ENCODE measurements around the gene KLC3. TPM values are rescaled to one million over a fixed set of nuclear protein-coding genes. Genes with fewer than 3 reads are reported as not detected.

Gene KLC3
- total RNA-seq, 6 experiments from 2014 or later: 0.22 to 0.26 TPM; not detected in 4

DNA sequence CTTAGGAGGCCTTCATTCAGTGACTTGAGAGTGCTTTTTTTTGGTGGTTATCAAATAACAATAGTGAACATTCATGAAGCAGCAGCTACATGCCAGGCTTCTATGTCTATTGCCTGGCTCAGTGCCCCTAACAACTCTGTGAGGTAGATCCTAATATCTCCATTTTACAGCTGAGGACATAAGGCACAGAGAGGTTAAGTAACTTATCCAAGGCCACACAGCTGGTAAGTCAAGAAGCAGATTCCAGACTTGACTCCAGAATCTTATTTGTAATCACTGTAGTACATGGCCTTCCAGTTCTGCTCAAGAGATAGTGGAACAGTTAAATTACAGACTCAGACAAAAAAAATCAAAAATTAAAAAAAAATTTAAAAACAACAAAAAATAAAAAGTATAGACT, 44.7 kb upstream of the KLC3 start:
- H3K27me3 ChIP-seq: no peaks in the 10 kb centered on the region
- DNase-seq (no peak), ATAC-seq (no peak)
- TF ChIP-seq, protein P1, sequence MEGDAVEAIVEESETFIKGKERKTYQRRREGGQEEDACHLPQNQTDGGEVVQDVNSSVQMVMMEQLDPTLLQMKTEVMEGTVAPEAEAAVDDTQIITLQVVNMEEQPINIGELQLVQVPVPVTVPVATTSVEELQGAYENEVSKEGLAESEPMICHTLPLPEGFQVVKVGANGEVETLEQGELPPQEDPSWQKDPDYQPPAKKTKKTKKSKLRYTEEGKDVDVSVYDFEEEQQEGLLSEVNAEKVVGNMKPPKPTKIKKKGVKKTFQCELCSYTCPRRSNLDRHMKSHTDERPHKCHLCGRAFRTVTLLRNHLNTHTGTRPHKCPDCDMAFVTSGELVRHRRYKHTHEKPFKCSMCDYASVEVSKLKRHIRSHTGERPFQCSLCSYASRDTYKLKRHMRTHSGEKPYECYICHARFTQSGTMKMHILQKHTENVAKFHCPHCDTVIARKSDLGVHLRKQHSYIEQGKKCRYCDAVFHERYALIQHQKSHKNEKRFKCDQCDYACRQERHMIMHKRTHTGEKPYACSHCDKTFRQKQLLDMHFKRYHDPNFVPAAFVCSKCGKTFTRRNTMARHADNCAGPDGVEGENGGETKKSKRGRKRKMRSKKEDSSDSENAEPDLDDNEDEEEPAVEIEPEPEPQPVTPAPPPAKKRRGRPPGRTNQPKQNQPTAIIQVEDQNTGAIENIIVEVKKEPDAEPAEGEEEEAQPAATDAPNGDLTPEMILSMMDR (IDR thresholded peaks at IDR 0.05): no peak
- TF ChIP-seq POLR2A (IDR thresholded peaks at IDR 0.05): no peak
- no peak overlapping the region for H3K27ac ChIP-seq
- H3K4me3 ChIP-seq: no peak overlapping the region
- no peaks in the 10 kb centered on the region for H3K36me3 ChIP-seq
- peaks cover 0 to 55% (median 25%) of the 10 kb centered on the region in 4 donors for H3K4me1 ChIP-seq
- H3K9me3 ChIP-seq: no peaks in the 10 kb centered on the region
- intact Hi-C loops (cut with DNase I): no loop called here

DNA sequence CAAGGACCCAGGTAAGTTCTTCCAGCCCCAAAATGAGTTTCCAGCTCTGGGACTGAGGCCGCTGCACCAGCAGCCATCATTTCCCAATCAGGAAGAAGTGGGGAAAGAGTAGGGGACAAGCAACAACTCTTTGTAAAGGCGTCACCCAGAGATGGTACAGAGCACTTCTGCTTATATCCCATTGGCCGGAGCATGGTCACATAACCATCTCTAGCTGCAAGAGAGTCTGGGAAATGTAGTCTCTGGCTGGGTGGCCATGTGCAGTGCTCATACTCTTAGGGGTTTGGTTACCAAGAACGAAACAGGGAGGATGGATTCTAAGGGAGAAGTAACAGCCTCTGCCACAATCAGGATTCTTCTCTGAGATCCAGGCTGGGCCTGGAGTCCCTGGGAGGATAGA, 44.2 kb upstream of the KLC3 start:
- no peaks in the 10 kb centered on the region for H3K36me3 ChIP-seq
- ATAC-seq (no peak), DNase-seq (no peak)
- TF ChIP-seq, protein P1 (IDR thresholded peaks at IDR 0.05): no peak
- no peak for TF ChIP-seq POLR2A (IDR thresholded peaks at IDR 0.05)
- intact Hi-C loops (cut with DNase I): no loop called here
- no peaks in the 10 kb centered on the region for H3K9me3 ChIP-seq
- no peak overlapping the region for H3K4me3 ChIP-seq
- H3K27me3 ChIP-seq: no peaks in the 10 kb centered on the region
- peaks cover 0 to 51% (median 22%) of the 10 kb centered on the region in 4 donors for H3K4me1 ChIP-seq
- no CpG with 5 or more reads among the region's 4 CpGs for WGBS (ENCODE audit: insufficient coverage, low coverage, low lambda C conversion rate, missing lambda C conversion rate)
- H3K27ac ChIP-seq: no peak overlapping the region

DNA sequence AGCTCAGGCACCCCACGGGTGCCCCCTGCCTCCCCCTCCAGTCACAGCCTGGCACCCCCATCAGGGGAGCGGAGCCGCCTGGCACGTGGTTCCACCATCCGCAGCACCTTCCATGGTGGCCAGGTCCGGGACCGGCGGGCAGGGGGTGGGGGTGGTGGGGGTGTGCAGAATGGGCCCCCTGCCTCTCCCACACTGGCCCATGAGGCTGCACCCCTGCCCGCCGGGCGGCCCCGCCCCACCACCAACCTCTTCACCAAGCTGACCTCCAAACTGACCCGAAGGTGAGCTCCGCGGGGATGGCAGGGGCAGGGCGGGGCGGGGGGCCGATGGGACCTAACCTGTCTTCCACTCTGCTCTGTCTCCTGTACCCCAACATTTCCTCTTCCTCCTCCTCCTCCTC, 42.9 kb upstream of the KLC3 start:
- TF ChIP-seq, protein P1 (IDR thresholded peaks at IDR 0.05): no peak
- TF ChIP-seq POLR2A (IDR thresholded peaks at IDR 0.05): no peak
- intact Hi-C loops (cut with DNase I): no loop called here
- DNase-seq (no peak), ATAC-seq (no peak)
- Histone ChIP-seq H3K9me3 (no peaks in the 10 kb centered on the region), H3K36me3 (no peaks in the 10 kb centered on the region), H3K4me3 (no peak overlapping the region), H3K4me1 (peaks cover 0 to 38% (median 18%) of the 10 kb centered on the region in 4 donors), H3K27ac (no peak overlapping the region), H3K27me3 (no peaks in the 10 kb centered on the region)
- WGBS (ENCODE audit: insufficient coverage, low coverage, low lambda C conversion rate, missing lambda C conversion rate): no CpG with 5 or more reads among the region's 18 CpGs

DNA sequence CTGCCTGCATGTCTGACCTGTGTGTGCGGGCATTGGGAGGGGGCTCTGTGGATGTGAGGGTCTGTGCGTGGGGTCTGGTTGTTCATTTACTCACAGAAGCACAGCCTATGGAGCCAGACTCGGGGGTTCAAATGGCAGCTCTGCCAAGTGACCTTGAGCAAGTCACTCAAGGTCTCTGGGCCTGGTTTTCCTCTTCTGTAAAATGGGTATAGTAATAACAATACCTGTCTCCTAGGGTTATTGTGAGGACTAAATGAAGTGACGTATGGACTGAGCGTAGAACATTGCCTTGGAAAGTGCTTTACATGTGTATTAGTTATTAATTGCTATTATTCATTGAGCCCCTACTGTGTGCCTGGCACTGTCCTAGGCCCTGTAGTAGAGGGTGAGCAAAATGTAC, 42.3 kb upstream of the KLC3 start:
- no peaks in the 10 kb centered on the region for H3K27me3 ChIP-seq
- no peak for ATAC-seq
- H3K27ac ChIP-seq: no peak overlapping the region

More for the DNA sequence above, 42.3 kb upstream of the KLC3 start:
- Histone ChIP-seq H3K4me1 (peaks cover 0 to 32% (median 15%) of the 10 kb centered on the region in 4 donors), H3K36me3 (no peaks in the 10 kb centered on the region), H3K9me3 (no peaks in the 10 kb centered on the region), H3K4me3 (no peak overlapping the region)
- TF ChIP-seq POLR2A (IDR thresholded peaks at IDR 0.05): no peak
- TF ChIP-seq, protein P1 (IDR thresholded peaks at IDR 0.05): no peak
- no peak for DNase-seq
- WGBS (ENCODE audit: insufficient coverage, low coverage, low lambda C conversion rate, missing lambda C conversion rate): 100% methylated on average over 2 of the region's 5 CpGs
- intact Hi-C loops (cut with DNase I): no loop called here
